Panc1 (cell line): ENCODE results near the gene TESK2. TPM values are rescaled to one million over a fixed set of nuclear protein-coding genes. Genes with fewer than 3 reads are reported as not detected.

Experiments used
- ATAC-seq: fragments of 200-7000 bp; cut with Tn5 transposase; 2 replicates; pipeline ENCODE4 v1.9.1; 2020; ENCODE audit warnings: mild to moderate bottlenecking, moderate library complexity
- BruUV-seq: library from RNA; stranded (reverse); fragments of 400-500 nt; replicated peaks from 2 replicates; lab custom pipeline; 2021; lab: Mats Ljungman, UMichigan
- CTCF ChIA-PET: fragments of 300-600 bp; sonication (Branson Sonifier 250); formaldehyde crosslinking; loops from one replicate; lab custom pipeline; 2022; ENCODE audit warnings: antibody characterized with exemption; lab: Charles Lee
- POLR2A ChIA-PET: fragments of 300-600 bp; sonication (Branson Sonifier 250); formaldehyde crosslinking; loops from one replicate; lab custom pipeline; 2022; ENCODE audit warnings: antibody characterized with exemption; lab: Charles Lee
- DNase-seq: peaks from one replicate; pipeline ENCODE4 v3.0.0-alpha.2; 2010; ENCODE audit warnings: low read depth, low spot score
- H3K27ac ChIP-seq: 2 replicates; pipeline ENCODE4 v1.5.1; 2011; ENCODE audit warnings: mild to moderate bottlenecking, low read length, inconsistent platforms
- H3K27me3 ChIP-seq: fragments of 200-500 bp; sonication (Bioruptor generic); 2 replicates; pipeline ENCODE4 v1.6.0; 2014; ENCODE audit warnings: low read length, inconsistent platforms; ENCODE audit not compliant: control insufficient read depth, insufficient read depth
- H3K36me3 ChIP-seq: fragments of 200-500 bp; sonication (Bioruptor generic); 2 replicates; pipeline ENCODE4 v1.5.1; 2014; ENCODE audit warnings: inconsistent platforms, mild to moderate bottlenecking, low read length, moderate library complexity; ENCODE audit not compliant: control insufficient read depth, insufficient read depth
- H3K4me1 ChIP-seq: 2 replicates; pipeline ENCODE4 v1.5.1; 2011; ENCODE audit warnings: inconsistent platforms, mild to moderate bottlenecking, low read length, moderate library complexity; ENCODE audit not compliant: control insufficient read depth, insufficient read depth
- H3K4me3 ChIP-seq, 2 experiments: 2 replicates each; pipeline ENCODE4 v1.5.1; 2011 to 2012; ENCODE audit warnings: low read depth in 2 of 2, low read length in 2 of 2, mild to moderate bottlenecking in 2 of 2, inconsistent platforms in 1 of 2, moderate library complexity in 1 of 2
- H3K9me3 ChIP-seq: fragments of 200-500 bp; sonication (Bioruptor generic); 2 replicates; pipeline ENCODE4 v1.5.1; 2014; ENCODE audit warnings: low read depth, mild to moderate bottlenecking, inconsistent platforms, low read length, moderate library complexity; ENCODE audit not compliant: control insufficient read depth, insufficient read depth
- CTCF ChIP-seq: fragments of 450-650 bp; IDR thresholded peaks from 2 replicates; pipeline ENCODE4 v1.5.1; 2017; ENCODE audit warnings: mild to moderate bottlenecking
- POLR2AphosphoS5 ChIP-seq: IDR thresholded peaks from 2 replicates; pipeline ENCODE4 v1.6.1; 2012; ENCODE audit warnings: mild to moderate bottlenecking, low read depth, low read length, moderate library complexity
- REST ChIP-seq, 2 experiments: IDR thresholded peaks; 2 replicates each; pipeline ENCODE4 v1.6.1; 2011 to 2012; ENCODE audit warnings: low read depth in 2 of 2, control low read depth in 1 of 2, low read length in 1 of 2, mild to moderate bottlenecking in 1 of 2, moderate library complexity in 1 of 2; ENCODE audit not compliant: insufficient read depth in 1 of 2
- SIN3A ChIP-seq: IDR thresholded peaks from 2 replicates; pipeline ENCODE4 v1.6.1; 2012; ENCODE audit warnings: low read depth, mild to moderate bottlenecking, low read length, moderate library complexity, borderline replicate concordance; ENCODE audit not compliant: insufficient read depth
- TCF7L2 ChIP-seq: IDR thresholded peaks from 2 replicates; pipeline ENCODE4 v1.6.1; 2011; ENCODE audit warnings: mild to moderate bottlenecking, low read depth, low read length, inconsistent platforms
- in situ Hi-C: cut with HindIII; loops from 2 replicates; pipeline ENCODE4 v1.10.0; 2016; ENCODE audit warnings: low sequenced_read_pairs, low pct_unique_long_range_greater_than_20kb
- intact Hi-C: fragments of 100-400 bp; cut with micrococcal nuclease; formaldehyde crosslinking; loops from one replicate; pipeline ENCODE4 v1.10.0; 2022; ENCODE audit not compliant: unreplicated experiment
- total RNA-seq: library from RNA; stranded (reverse); gene quantifications from one replicate; pipeline ENCODE4 v1.2.1, GENCODE V29; 2021; ENCODE audit not compliant: unreplicated experiment

TESK2 gene
- total RNA-seq, 1 experiment from 2014 or later, result 3.3 TPM

- ATAC-seq, result peak; percentile 34
- in situ Hi-C loops, result no loop called here
- no peak for DNase-seq
- Histone ChIP-seq H3K4me3 (no peak overlapping the region), H3K27ac (no peak overlapping the region), H3K4me1 (no peaks in the 10 kb centered on the region), H3K36me3 (peaks cover 5% of the 10 kb centered on the region; the same call in 1 of the 2 replicates), H3K27me3 (no peaks in the 10 kb centered on the region), H3K9me3 (no peaks in the 10 kb centered on the region)
- POLR2A ChIA-PET, result interaction anchor here (1.0 to 2.0 kb wide), 3 partner anchors 8 to 17 kb away, joined by 3 to 7 read pairs (median 4); partner anchors contain the start of genes MUTYH and TOE1
- CTCF ChIA-PET, result interaction anchor here (0.9 kb wide), 1 partner anchor 45 kb away, joined by 12 read pairs; no protein-coding TSS in a partner anchor
- TF ChIP-seq POLR2AphosphoS5 (no peak), REST (IDR thresholded peaks at IDR 0.05; ENCODE audit: insufficient read depth in 1 of 2, low read depth in 2 of 2, low read length in 1 of 2) (no peak), CTCF (no peak)
- intact Hi-C loops, result no loop called here
- BruUV-seq, result no TSS peak
These were observed 142.9 kb downstream of the TESK2 start for GRCh38 chr1:45348020-45348419.

GRCh38 chr1:45346473-45346872, 144.5 kb downstream of the TESK2 start:
- no peaks in the 10 kb centered on the region for H3K27me3 ChIP-seq
- no TSS peak for BruUV-seq
- peaks cover 5% of the 10 kb centered on the region for H3K4me1 ChIP-seq
- no peaks in the 10 kb centered on the region for H3K9me3 ChIP-seq
- in situ Hi-C loops, result no loop called here
- ChIA-PET CTCF (interaction anchor here (0.5 kb wide), 1 partner anchor 43 kb away, joined by 3 read pairs; no protein-coding TSS in a partner anchor), POLR2A (no interaction called here)
- no peak overlapping the region for H3K4me3 ChIP-seq
- ATAC-seq (peak; percentile 12; the same call in 1 of the 2 replicates), DNase-seq (no peak)
- intact Hi-C loops, result no loop called here
- H3K36me3 ChIP-seq, result peaks cover 14% of the 10 kb centered on the region
- TF ChIP-seq SIN3A (no peak), CTCF (no peak), POLR2AphosphoS5 (no peak), TCF7L2 (no peak), REST (IDR thresholded peaks at IDR 0.05; ENCODE audit: insufficient read depth in 1 of 2, low read depth in 2 of 2, low read length in 1 of 2) (no peak)
- no peak overlapping the region for H3K27ac ChIP-seq
